Measurements from ENCODE around the gene BTBD6.

DNA sequence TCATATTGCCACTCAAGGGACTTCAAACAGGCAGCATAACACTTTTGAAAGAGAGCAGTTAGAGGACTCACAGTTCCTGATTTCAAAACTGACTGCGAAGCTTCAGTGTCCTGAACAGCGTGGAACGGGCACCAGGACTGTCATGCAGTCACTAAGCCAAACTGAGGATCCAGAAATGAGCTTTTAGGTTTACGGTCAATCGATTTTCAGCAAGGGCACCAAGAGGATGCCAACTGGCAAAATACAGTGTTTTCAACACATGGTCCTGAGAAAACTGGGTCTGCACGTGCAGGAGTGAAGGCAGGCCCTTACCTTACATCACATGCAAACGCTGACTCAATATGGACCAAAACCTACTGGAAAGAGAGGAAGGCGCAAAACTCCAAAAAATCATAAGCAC, 36.8 kb downstream of the BTBD6 start:
- TF ChIP-seq, protein P1, sequence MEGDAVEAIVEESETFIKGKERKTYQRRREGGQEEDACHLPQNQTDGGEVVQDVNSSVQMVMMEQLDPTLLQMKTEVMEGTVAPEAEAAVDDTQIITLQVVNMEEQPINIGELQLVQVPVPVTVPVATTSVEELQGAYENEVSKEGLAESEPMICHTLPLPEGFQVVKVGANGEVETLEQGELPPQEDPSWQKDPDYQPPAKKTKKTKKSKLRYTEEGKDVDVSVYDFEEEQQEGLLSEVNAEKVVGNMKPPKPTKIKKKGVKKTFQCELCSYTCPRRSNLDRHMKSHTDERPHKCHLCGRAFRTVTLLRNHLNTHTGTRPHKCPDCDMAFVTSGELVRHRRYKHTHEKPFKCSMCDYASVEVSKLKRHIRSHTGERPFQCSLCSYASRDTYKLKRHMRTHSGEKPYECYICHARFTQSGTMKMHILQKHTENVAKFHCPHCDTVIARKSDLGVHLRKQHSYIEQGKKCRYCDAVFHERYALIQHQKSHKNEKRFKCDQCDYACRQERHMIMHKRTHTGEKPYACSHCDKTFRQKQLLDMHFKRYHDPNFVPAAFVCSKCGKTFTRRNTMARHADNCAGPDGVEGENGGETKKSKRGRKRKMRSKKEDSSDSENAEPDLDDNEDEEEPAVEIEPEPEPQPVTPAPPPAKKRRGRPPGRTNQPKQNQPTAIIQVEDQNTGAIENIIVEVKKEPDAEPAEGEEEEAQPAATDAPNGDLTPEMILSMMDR (conservative IDR thresholded peaks at IDR 0.05 in 1 of 2, IDR thresholded peaks at IDR 0.05 in 1 of 2; ENCODE audit: low read depth in 1 of 2, low read length in 2 of 2), result no peak
- no peak for TF ChIP-seq EZH2 (IDR thresholded peaks at IDR 0.05; ENCODE audit: low read length, missing control alignments)
